ENCODE results near the gene SORT1. TPM values are rescaled to one million over a fixed set of nuclear protein-coding genes. Genes with fewer than 3 reads are reported as not detected.

Gene SORT1
- total RNA-seq, 4 donors from 2014 or later, result 66.6 to 142 (median 105) TPM

DNA sequence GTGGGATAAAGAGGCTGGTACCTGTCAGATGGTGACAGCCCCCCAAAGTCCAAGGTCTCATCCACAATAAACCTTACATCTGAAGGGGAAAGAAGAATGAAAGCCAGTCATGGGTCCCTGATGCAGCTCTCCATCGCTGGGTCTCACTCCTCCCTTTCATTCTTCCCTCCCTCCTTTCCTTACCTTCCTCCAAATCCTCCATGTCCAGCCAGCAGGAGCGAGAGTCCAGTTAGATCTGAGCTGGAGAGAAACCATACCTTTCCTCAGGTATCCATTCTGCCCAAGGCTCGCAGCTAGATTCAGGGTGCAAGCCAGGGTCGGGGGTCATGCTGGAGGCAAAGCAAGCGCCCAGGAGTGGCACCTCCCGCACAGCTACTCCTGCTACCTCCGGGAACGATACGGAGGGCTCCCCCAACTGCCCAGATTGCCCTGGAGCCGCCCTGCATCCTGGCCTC lies 115.2 kb downstream of the SORT1 start:
- Histone ChIP-seq H3K9me3 (no peaks in the 10 kb centered on the region), H3K27me3 (no peaks in the 10 kb centered on the region), H3K4me3 (peak overlapping the region; percentile 36 to 65), H3K4me1 (peaks cover 0 to 63% (median 21%) of the 10 kb centered on the region in 3 donors), H3K27ac (peak overlapping the region in 3 of 4 donors; percentile 87 to 92 (median 88)), H3K36me3 (peaks cover 0 to 21% of the 10 kb centered on the region in 2 donors)
- WGBS, 2 donors (ENCODE audit: low coverage in 1 of 2), result 7 to 12% methylated on average over 3 to 7 of the region's 10 CpGs
- no peak for ATAC-seq
- TF ChIP-seq, protein P1, sequence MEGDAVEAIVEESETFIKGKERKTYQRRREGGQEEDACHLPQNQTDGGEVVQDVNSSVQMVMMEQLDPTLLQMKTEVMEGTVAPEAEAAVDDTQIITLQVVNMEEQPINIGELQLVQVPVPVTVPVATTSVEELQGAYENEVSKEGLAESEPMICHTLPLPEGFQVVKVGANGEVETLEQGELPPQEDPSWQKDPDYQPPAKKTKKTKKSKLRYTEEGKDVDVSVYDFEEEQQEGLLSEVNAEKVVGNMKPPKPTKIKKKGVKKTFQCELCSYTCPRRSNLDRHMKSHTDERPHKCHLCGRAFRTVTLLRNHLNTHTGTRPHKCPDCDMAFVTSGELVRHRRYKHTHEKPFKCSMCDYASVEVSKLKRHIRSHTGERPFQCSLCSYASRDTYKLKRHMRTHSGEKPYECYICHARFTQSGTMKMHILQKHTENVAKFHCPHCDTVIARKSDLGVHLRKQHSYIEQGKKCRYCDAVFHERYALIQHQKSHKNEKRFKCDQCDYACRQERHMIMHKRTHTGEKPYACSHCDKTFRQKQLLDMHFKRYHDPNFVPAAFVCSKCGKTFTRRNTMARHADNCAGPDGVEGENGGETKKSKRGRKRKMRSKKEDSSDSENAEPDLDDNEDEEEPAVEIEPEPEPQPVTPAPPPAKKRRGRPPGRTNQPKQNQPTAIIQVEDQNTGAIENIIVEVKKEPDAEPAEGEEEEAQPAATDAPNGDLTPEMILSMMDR (IDR thresholded peaks at IDR 0.05), result no peak
- TF ChIP-seq POLR2A (IDR thresholded peaks at IDR 0.05) (no peak), POLR2AphosphoS5 (IDR thresholded peaks at IDR 0.05) (no peak), EP300 (IDR thresholded peaks at IDR 0.05) (no peak)

DNA sequence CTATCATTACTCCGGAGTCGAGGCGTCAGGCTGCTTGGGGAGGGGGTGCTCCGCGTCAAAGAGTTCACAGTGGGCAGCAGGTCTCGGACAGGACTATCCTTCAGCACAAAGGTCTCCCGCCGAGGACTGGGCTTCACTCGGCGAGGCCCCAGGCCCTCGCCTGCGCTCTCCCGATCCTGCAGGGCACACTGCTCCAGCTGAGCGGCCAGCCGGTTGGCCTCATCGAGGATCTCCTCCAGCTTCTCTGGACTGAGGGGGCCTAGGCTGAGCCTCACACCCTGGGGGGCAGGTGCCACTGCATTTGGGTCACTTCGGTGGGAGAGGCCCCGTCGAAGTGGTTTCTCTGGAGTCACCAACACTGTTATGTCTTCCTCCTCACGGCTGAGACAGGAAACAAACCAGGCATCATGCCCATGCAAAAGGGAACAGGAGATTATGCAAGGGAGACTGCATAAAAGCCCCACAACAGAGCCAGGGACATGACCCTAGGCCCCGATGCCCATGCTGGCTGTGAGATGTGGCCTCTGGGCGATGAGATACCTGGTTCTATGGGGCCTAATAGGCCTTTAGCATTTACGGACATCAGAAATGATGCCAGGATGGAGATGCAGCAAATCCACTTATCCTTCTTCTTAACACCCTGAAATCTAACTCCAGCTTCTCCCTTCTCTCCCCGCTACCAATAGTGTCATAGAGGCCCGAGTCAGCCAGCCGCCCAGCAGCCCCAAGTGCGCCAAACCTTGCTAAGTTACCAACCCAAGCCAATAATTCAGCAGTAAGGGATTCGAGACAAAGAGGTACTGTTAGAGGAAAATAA lies 115.8 kb downstream of the SORT1 start:
- 24 to 51% methylated on average over 3 to 5 of the region's 28 CpGs for WGBS, 2 donors (ENCODE audit: low coverage in 1 of 2)
- Histone ChIP-seq H3K4me3 (peak overlapping the region; percentile 36 to 65), H3K4me1 (peaks cover 0 to 70% (median 21%) of the 10 kb centered on the region in 3 donors), H3K36me3 (peaks cover 0 to 21% of the 10 kb centered on the region in 2 donors), H3K27me3 (no peaks in the 10 kb centered on the region), H3K9me3 (no peaks in the 10 kb centered on the region), H3K27ac (peak overlapping the region in 3 of 4 donors; percentile 87 to 92 (median 88))
- TF ChIP-seq, protein P1 (IDR thresholded peaks at IDR 0.05), result no peak
- no peak for ATAC-seq

DNA sequence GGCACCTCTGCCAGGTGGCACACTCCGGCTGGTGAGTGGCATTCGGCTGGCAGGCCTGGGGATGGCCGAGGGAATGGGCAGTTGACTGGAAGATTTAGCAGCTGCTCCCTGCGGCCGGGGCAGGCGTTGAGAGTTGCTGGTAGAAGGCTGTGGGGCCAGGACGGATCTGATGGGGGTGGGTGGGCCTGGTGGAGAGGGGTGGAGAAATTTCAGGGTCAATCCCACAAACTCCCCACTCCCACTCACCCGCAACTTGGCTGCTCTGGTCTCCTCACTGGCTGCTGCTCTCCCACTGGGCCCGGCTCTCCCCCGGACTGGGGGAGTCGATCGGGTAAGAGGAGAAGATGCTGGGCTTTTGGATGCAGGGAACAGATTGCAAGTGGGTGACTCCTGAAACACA lies 116.9 kb downstream of the SORT1 start:
- Histone ChIP-seq H3K4me1 (peaks cover 0 to 78% (median 21%) of the 10 kb centered on the region in 3 donors), H3K4me3 (peak overlapping the region in 1 of 2 donors; percentile 65), H3K9me3 (no peaks in the 10 kb centered on the region), H3K27me3 (no peaks in the 10 kb centered on the region), H3K36me3 (peaks cover 0 to 21% of the 10 kb centered on the region in 2 donors), H3K27ac (peak overlapping the region in 2 of 4 donors; percentile 35 to 87)
- no peak for ATAC-seq
- TF ChIP-seq EP300 (IDR thresholded peaks at IDR 0.05), result no peak
- no peak for TF ChIP-seq POLR2A (IDR thresholded peaks at IDR 0.05)
- 44 to 80% methylated on average over 1 to 3 of the region's 12 CpGs for WGBS, 2 donors (ENCODE audit: low coverage in 1 of 2)

DNA sequence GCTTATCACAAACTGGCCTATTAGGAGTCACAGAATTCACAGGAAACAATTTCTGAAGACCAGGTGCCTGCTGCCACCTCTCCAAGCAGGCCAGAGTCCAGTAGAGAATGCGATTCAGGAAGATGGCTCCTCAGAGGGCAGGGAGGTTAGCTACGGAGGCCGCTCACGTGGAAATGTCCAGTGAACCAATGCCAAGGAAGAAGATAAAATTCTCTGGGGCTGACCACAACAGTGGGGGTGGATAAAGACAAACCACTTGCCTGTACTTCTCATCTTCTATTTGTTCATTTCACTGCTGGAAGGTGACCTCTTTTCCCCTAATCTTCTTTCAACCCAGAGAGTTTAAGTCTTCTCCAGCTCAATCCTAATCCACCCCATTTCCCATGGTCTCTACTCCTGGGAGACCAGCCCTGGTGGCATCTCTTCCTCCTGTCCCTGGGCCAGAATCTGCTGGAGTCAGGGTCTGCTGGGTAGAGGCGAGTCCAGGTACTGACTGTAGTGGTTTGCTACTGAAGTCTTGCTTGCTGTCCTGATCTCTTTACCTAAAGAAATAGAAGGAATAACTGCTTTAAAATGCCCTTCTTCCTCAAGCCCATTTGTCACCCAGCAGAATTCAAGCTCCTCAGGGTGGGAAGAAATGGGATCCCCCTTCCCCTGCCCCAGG lies 118.0 kb downstream of the SORT1 start:
- peaks cover 0 to 21% of the 10 kb centered on the region in 2 donors for H3K36me3 ChIP-seq
- H3K4me1 ChIP-seq, result peaks cover 3 to 84% (median 21%) of the 10 kb centered on the region in 3 donors
- WGBS, 2 donors (ENCODE audit: low coverage in 1 of 2), result 74 to 80% methylated on average over 1 to 4 of the region's 5 CpGs
- no peak overlapping the region for H3K4me3 ChIP-seq
- no peaks in the 10 kb centered on the region for H3K27me3 ChIP-seq
- H3K9me3 ChIP-seq, result no peaks in the 10 kb centered on the region
- TF ChIP-seq, protein P1 (IDR thresholded peaks at IDR 0.05), result no peak
- no peak for TF ChIP-seq EP300 (IDR thresholded peaks at IDR 0.05)
- no peak for TF ChIP-seq POLR2A (IDR thresholded peaks at IDR 0.05)
- TF ChIP-seq POLR2AphosphoS5 (IDR thresholded peaks at IDR 0.05), result no peak
- no peak for ATAC-seq
- peak overlapping the region in 2 of 4 donors; percentile 20 to 24 for H3K27ac ChIP-seq

DNA sequence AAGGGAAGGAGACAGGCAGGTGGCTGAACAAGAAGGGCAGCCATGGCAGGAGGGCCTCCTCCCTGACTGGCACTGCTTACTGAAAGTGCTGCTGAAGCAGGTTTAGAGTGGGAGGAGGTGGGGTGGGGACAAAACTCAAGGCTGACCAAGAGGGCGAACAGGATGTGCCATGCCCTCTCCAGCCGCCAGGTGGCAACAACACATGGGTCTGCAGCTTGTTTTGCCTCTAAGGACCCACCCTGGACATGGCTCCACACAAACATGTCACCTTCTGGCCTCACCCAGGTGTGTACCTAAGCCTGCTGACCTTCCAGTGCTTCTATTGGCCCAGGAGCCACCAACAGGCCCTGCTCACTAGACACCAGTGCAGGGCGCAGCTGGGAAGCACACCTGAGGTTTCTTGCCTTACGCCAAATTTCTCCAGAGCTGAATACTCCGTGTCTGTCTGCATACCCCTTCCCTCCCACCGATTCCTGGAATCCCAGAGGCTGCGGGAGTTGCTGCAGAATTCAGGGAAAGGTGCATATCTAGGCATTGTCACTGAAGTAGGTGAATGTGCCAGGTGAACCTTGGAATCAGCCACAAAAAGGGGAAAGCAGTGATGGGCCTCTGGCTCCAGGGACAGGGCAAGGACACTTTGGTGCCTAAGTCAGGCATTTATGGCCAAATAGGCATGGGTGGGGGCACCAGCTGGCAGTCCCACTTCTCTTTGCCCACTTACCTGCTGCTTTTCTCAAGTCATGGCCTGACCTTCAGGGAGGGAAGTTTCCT lies 120.1 kb downstream of the SORT1 start:
- Histone ChIP-seq H3K4me3 (no peak overlapping the region), H3K36me3 (peaks cover 0 to 31% of the 10 kb centered on the region in 2 donors), H3K9me3 (no peaks in the 10 kb centered on the region), H3K27ac (peak overlapping the region in 3 of 4 donors; percentile 46 to 65 (median 56)), H3K27me3 (no peaks in the 10 kb centered on the region), H3K4me1 (peaks cover 6 to 80% (median 17%) of the 10 kb centered on the region in 3 donors)
- TF ChIP-seq POLR2AphosphoS5 (IDR thresholded peaks at IDR 0.05) (no peak), EP300 (IDR thresholded peaks at IDR 0.05) (no peak), POLR2A (IDR thresholded peaks at IDR 0.05) (no peak)
- TF ChIP-seq, protein P1 (IDR thresholded peaks at IDR 0.05), result peak in 3 of 4 experiments; percentile 88 to 92 (median 88)
- ATAC-seq, result peak; percentile 47
- WGBS, 2 donors (ENCODE audit: low coverage in 1 of 2), result 21% methylated on average over 2 of the region's 7 CpGs; no CpG with 5 or more reads in 1 of the 2 donors
